ENCODE measurements around the gene SOD1. TPM values are rescaled to one million over a fixed set of nuclear protein-coding genes. Genes with fewer than 3 reads are reported as not detected.

SOD1 gene
- total RNA-seq, 1 donor from 2014 or later: 154 TPM

DNA sequence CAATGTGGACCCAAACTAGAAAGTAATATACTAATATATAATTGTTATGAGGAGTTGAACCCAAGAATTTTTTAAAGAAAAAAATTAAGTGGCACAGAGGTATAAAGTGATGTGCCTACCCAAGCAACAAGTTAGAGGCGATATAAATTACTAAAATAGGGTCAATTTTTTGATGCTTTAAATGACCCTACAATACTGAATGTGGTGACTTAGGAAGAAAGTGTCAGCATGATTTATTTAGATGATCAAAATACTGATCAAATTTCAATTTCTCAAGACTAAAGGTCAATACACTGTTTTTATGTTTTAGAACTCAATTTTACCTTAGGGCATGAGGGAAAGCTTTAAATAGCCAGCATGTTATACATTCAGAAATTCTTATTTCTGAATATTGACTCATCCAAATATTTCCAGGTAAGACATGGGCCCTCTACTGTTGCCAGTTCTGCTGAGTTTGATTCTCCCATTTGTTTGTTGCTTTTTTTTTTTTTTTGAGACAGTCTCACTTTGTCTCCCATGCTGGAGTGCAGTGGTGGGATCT lies 52.3 kb downstream of the SOD1 start:
- intact Hi-C loops (cut with DNase I): no loop called here
- Histone ChIP-seq H3K27me3 (no peaks in the 10 kb centered on the region), H3K36me3 (no peaks in the 10 kb centered on the region), H3K27ac (no peak overlapping the region), H3K9me3 (no peaks in the 10 kb centered on the region), H3K4me3 (no peak overlapping the region), H3K4me1 (peaks cover 32% of the 10 kb centered on the region)
- DNase-seq: no peak
- ATAC-seq: no peak
- TF ChIP-seq, protein P1, sequence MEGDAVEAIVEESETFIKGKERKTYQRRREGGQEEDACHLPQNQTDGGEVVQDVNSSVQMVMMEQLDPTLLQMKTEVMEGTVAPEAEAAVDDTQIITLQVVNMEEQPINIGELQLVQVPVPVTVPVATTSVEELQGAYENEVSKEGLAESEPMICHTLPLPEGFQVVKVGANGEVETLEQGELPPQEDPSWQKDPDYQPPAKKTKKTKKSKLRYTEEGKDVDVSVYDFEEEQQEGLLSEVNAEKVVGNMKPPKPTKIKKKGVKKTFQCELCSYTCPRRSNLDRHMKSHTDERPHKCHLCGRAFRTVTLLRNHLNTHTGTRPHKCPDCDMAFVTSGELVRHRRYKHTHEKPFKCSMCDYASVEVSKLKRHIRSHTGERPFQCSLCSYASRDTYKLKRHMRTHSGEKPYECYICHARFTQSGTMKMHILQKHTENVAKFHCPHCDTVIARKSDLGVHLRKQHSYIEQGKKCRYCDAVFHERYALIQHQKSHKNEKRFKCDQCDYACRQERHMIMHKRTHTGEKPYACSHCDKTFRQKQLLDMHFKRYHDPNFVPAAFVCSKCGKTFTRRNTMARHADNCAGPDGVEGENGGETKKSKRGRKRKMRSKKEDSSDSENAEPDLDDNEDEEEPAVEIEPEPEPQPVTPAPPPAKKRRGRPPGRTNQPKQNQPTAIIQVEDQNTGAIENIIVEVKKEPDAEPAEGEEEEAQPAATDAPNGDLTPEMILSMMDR (IDR thresholded peaks at IDR 0.05): no peak

DNA sequence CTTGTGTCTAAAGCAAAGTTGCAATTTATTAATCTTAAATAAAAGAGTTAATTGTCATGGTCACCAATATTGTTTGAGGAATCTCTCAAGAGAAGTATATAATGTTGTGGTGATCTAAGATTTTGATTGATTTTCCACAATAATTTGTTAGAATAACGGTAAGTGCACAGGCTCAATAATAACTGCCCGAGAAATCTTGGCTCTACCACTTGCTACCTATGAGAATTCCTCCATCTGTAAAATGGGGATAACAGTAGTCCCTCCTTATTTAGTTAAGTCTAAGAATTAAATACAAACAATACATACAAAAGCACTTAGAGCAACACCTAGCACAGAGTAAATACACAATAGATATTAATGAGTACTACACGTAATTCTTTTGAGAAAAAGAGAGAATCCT lies 53.6 kb downstream of the SOD1 start:
- no peak for ATAC-seq
- no peaks in the 10 kb centered on the region for H3K9me3 ChIP-seq
- no peaks in the 10 kb centered on the region for H3K36me3 ChIP-seq
- no peaks in the 10 kb centered on the region for H3K27me3 ChIP-seq
- H3K27ac ChIP-seq: no peak overlapping the region
- intact Hi-C loops (cut with DNase I): no loop called here
- TF ChIP-seq, protein P1 (IDR thresholded peaks at IDR 0.05): no peak
- DNase-seq: no peak
- peaks cover 32% of the 10 kb centered on the region for H3K4me1 ChIP-seq
- no peak overlapping the region for H3K4me3 ChIP-seq

DNA sequence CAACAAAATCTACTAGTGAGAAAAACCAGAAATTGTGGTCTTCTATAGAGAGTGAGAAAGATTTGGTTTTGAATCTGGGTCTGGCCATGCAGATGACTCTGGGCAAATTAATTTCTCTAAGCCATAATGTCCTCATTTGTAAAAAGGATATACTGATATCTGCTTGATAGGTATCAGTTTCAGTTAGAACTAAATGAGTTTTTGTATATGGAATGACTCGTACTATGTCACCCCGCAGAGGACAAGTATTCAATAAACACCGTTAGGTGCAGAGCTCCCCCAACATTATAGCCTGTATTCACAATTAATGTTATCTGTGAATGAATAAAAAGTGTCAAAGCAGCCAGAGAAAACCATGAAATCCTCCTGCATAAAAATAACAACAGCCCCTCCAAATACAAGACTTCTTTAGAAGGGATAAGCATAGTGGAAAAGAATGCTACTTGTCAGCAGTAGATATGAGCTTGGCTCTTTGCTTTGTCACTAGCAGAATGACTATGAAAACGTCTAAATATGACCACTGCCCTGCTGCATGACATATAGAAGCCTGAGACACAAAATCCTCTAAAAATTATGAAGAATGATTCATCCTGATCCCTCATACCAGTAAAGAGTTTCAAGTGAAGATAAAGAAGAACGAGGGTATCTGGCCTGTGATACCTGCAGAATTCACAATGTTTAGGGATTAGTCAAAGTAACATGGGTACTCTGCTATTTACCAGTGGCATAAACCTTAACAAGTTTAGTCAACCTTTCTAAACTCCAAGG lies 54.7 kb downstream of the SOD1 start:
- intact Hi-C loops (cut with DNase I): no loop called here
- ATAC-seq: no peak
- peaks cover 25% of the 10 kb centered on the region for H3K4me1 ChIP-seq

DNA sequence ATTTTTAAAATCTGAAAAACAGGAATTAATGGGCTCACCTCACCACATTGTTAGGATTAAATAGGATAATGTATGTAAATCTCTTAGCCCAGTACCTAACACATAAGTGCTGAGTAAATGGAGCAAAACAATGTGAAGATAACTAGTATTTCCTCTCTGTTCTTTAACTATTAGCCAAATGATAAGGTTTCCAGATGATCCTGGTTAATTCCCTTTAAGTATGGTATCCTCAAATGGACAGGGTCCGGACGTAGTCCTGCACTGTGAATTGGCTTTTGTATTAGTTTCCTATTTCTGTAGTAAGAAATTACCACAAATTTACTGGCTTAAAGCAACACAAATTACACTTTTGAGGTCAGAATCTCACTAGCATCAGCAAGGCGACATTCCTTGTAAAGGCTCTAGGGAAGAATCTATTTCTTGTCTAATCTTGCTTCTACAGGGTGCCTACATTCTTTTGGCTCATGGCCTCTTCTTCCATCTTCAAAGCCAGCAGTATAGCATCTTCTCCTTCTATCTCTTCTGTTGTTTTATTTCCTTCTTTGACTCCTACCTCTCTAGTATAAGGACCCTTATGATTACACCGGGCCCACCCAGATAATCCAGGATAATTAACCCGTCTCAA lies 55.4 kb downstream of the SOD1 start:
- TF ChIP-seq, protein P1 (IDR thresholded peaks at IDR 0.05): no peak
- Histone ChIP-seq H3K4me1 (peaks cover 19% of the 10 kb centered on the region), H3K27ac (no peak overlapping the region), H3K9me3 (no peaks in the 10 kb centered on the region), H3K4me3 (no peak overlapping the region), H3K27me3 (no peaks in the 10 kb centered on the region), H3K36me3 (no peaks in the 10 kb centered on the region)
- DNase-seq (no peak), ATAC-seq (no peak)
- intact Hi-C loops (cut with DNase I): no loop called here

More for the DNA sequence above, 54.7 kb downstream of the SOD1 start:
- no peaks in the 10 kb centered on the region for H3K9me3 ChIP-seq
- TF ChIP-seq, protein P1 (IDR thresholded peaks at IDR 0.05): no peak
- no peaks in the 10 kb centered on the region for H3K36me3 ChIP-seq
- DNase-seq: no peak
- no peak overlapping the region for H3K4me3 ChIP-seq
- H3K27me3 ChIP-seq: no peaks in the 10 kb centered on the region
- no peak overlapping the region for H3K27ac ChIP-seq

DNA sequence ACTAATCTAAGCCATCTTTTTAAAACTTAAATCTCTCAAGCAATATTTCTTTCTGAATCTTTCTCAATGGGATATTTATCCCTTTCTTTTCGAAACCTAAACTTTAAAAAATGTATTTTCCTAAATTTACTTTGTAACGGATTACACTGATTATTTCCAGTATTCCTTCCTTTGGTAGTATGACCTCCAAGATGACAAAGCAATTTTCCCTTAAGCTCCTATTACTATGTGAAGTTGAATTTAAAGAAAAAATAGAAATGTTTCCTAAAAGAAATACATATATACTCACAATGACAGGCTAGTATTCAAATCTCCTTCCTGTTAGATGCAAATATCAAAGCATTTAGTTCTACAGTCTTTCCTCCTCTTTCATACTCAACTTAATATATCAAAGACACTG lies 56.6 kb downstream of the SOD1 start:
- DNase-seq (no peak), ATAC-seq (no peak)
- Histone ChIP-seq H3K27me3 (no peaks in the 10 kb centered on the region), H3K4me1 (peaks cover 6% of the 10 kb centered on the region), H3K9me3 (no peaks in the 10 kb centered on the region), H3K36me3 (no peaks in the 10 kb centered on the region), H3K4me3 (no peak overlapping the region), H3K27ac (no peak overlapping the region)
- intact Hi-C loops (cut with DNase I): no loop called here
- TF ChIP-seq, protein P1 (IDR thresholded peaks at IDR 0.05): no peak

Other genes with a start within 250 kb of the SOD1 start
- 32.7 TPM for gene SCAF4, start 72.4 kb downstream of the SOD1 start, total RNA-seq
- gene HUNK, start 213.3 kb downstream of the SOD1 start, total RNA-seq: 2.0 TPM